Activated CD4-positive, alpha-beta T cell treated with anti-CD3 and anti-CD28 coated beads for 36 hours (primary cell): ENCODE measurements around the gene B3GNT4. TPM values are rescaled to one million over a fixed set of nuclear protein-coding genes. Genes with fewer than 3 reads are reported as not detected.

Experiments used
- ATAC-seq: fragments of 200-7000 bp; cut with Tn5 transposase; one replicate; pipeline ENCODE4 v1.10.0; 2021; ENCODE audit warnings: mild to moderate bottlenecking, moderate library complexity
- CTCF ChIA-PET: fragments of 350-600 bp; sonication (Branson Sonifier 250); formaldehyde crosslinking; loops from one replicate; lab custom pipeline; 2021; ENCODE audit warnings: antibody characterized with exemption; lab: Charles Lee
- POLR2A ChIA-PET: fragments of 350-600 bp; sonication (Branson Sonifier 250); formaldehyde crosslinking; loops from one replicate; lab custom pipeline; 2021; ENCODE audit warnings: antibody characterized with exemption, inconsistent platforms; lab: Charles Lee
- DNase-seq: peaks from one replicate; pipeline ENCODE4 v3.0.0-alpha.2; 2020
- H3K27ac Mint-ChIP-seq: one replicate; pipeline ENCODE4 v1.8.0; 2021; ENCODE audit warnings: mixed read lengths
- H3K27me3 Mint-ChIP-seq: one replicate; pipeline ENCODE4 v1.8.0; 2021; ENCODE audit warnings: mixed read lengths
- H3K36me3 Mint-ChIP-seq: one replicate; pipeline ENCODE4 v1.8.0; 2021; ENCODE audit warnings: low read depth, mixed read lengths
- H3K4me1 Mint-ChIP-seq: one replicate; pipeline ENCODE4 v1.8.0; 2021; ENCODE audit warnings: mixed read lengths
- H3K4me3 Mint-ChIP-seq: one replicate; pipeline ENCODE4 v1.8.0; 2021; ENCODE audit warnings: mild to moderate bottlenecking, moderate library complexity, mixed read lengths
- H3K9me3 Mint-ChIP-seq: one replicate; pipeline ENCODE4 v1.8.0; 2021; ENCODE audit warnings: low read depth, mixed read lengths
- intact Hi-C, 2 experiments: fragments of 100-400 bp; cut with DNase I in 1 of 2; cut with micrococcal nuclease in 1 of 2; formaldehyde crosslinking; loops; one replicate each; pipeline versions ENCODE4 v1.14.2 to v1.15.1; 2022 to 2024; cut with DNase I, micrococcal nuclease
- total RNA-seq, 2 experiments: library from RNA; stranded (reverse); gene quantifications; one replicate each; pipeline ENCODE4 v1.2.3, GENCODE V29; 2021

The B3GNT4 gene
- total RNA-seq, 2 experiments from 2014 or later = 2.0 to 2.6 TPM

- H3K4me1 Mint-ChIP-seq = no peaks in the 10 kb centered on the region
- peaks cover under 1% of the 10 kb centered on the region for H3K9me3 Mint-ChIP-seq
- no peaks in the 10 kb centered on the region for H3K36me3 Mint-ChIP-seq
- ChIA-PET CTCF (interaction anchor here (0.6 to 2.5 kb wide), 8 partner anchors 8 to 272 kb away, joined by 3 to 11 read pairs (median 3); partner anchors contain the start of genes CFAP251 and LRRC43), POLR2A (no interaction called here)
- no peak overlapping the region for H3K4me3 Mint-ChIP-seq
- peaks cover 2% of the 10 kb centered on the region for H3K27me3 Mint-ChIP-seq
- H3K27ac Mint-ChIP-seq = no peak overlapping the region
- intact Hi-C loops = loop anchor here (2.0 to 10.0 kb wide), 4 partner anchors 33 to 275 kb away; partner anchors contain the start of gene CFAP251 (in 2 of the 2)
- ATAC-seq (no peak), DNase-seq (no peak)
Observed at GRCh38 chr12:122189626-122190475, 13.7 kb upstream of the B3GNT4 start.

GRCh38 chr12:122190842-122191668 is 12.5 kb upstream of the B3GNT4 start:
- ATAC-seq = peak; percentile 93
- Mint-ChIP-seq H3K4me3 (no peak overlapping the region), H3K36me3 (no peaks in the 10 kb centered on the region), H3K27me3 (peaks cover 2% of the 10 kb centered on the region), H3K9me3 (peaks cover 3% of the 10 kb centered on the region), H3K27ac (no peak overlapping the region), H3K4me1 (no peaks in the 10 kb centered on the region)
- DNase-seq = peak; percentile 86
- POLR2A ChIA-PET = interaction anchor here (0.5 kb wide), 1 partner anchor 59 kb away, joined by 4 read pairs; no protein-coding TSS in a partner anchor
- intact Hi-C loops = loop anchor here (1.0 to 10.0 kb wide), 7 partner anchors 31 to 276 kb away; partner anchors contain the start of gene CFAP251 (in 2 of the 2)
- CTCF ChIA-PET = interaction anchor here (0.5 to 2.5 kb wide), 15 partner anchors 9 to 273 kb away, joined by 3 to 11 read pairs (median 3); partner anchors contain the start of genes CFAP251 and LRRC43

GRCh38 chr12:122192441-122192840 is 11.1 kb upstream of the B3GNT4 start:
- intact Hi-C loops = loop anchor here (5.0 to 10.0 kb wide), 3 partner anchors 35 to 278 kb away; partner anchors contain the start of gene CFAP251 (in 2 of the 2)
- no peak for DNase-seq
- ChIA-PET POLR2A (interaction anchor here (0.7 kb wide), 1 partner anchor 1628 kb away, joined by 3 read pairs; no protein-coding TSS in a partner anchor), CTCF (interaction anchor here (0.8 to 2.5 kb wide), 6 partner anchors 12 to 150 kb away, joined by 3 to 11 read pairs (median 4); no protein-coding TSS in a partner anchor)
- Mint-ChIP-seq H3K27me3 (peaks cover 7% of the 10 kb centered on the region), H3K4me3 (no peak overlapping the region), H3K36me3 (no peaks in the 10 kb centered on the region), H3K9me3 (peaks cover 3% of the 10 kb centered on the region), H3K27ac (no peak overlapping the region), H3K4me1 (peaks cover 2% of the 10 kb centered on the region)
- no peak for ATAC-seq

GRCh38 chr12:122194804-122195203 is 8.7 kb upstream of the B3GNT4 start:
- Mint-ChIP-seq H3K4me1 (peaks cover 8% of the 10 kb centered on the region), H3K27ac (no peak overlapping the region), H3K9me3 (peaks cover 3% of the 10 kb centered on the region), H3K36me3 (no peaks in the 10 kb centered on the region), H3K27me3 (peaks cover 12% of the 10 kb centered on the region), H3K4me3 (no peak overlapping the region)
- ChIA-PET POLR2A (no interaction called here), CTCF (interaction anchor here (0.5 to 1.2 kb wide), 3 partner anchors 70 to 340 kb away, joined by 3 read pairs; no protein-coding TSS in a partner anchor)
- intact Hi-C loops = loop anchor here (5.0 to 10.0 kb wide), 3 partner anchors 38 to 280 kb away; partner anchors contain the start of gene CFAP251 (in 2 of the 2)
- ATAC-seq (no peak), DNase-seq (no peak)

GRCh38 chr12:122195405-122195804 is 8.1 kb upstream of the B3GNT4 start:
- ChIA-PET CTCF (interaction anchor here (0.6 to 1.2 kb wide), 4 partner anchors 22 to 339 kb away, joined by 3 read pairs; no protein-coding TSS in a partner anchor), POLR2A (interaction anchor here (0.6 kb wide), 1 partner anchor 90 kb away, joined by 4 read pairs; no protein-coding TSS in a partner anchor)
- Mint-ChIP-seq H3K36me3 (no peaks in the 10 kb centered on the region), H3K4me1 (peaks cover 8% of the 10 kb centered on the region), H3K9me3 (peaks cover 3% of the 10 kb centered on the region), H3K27ac (no peak overlapping the region), H3K4me3 (no peak overlapping the region), H3K27me3 (peaks cover 12% of the 10 kb centered on the region)
- DNase-seq = no peak
- no peak for ATAC-seq
- intact Hi-C loops = loop anchor here in 1 of 2 experiments (10.0 kb wide), 1 partner anchor 281 kb away; the partner anchor contains the start of gene CFAP251

- ChIA-PET POLR2A (no interaction called here), CTCF (no interaction called here)
- intact Hi-C loops = loop anchor here in 1 of 2 experiments (10.0 kb wide), 1 partner anchor 283 kb away; the partner anchor contains the start of gene CFAP251
- peak overlapping the region; percentile 5 for H3K4me3 Mint-ChIP-seq
- peaks cover 13% of the 10 kb centered on the region for H3K27me3 Mint-ChIP-seq
- peak overlapping the region; percentile 82 for H3K27ac Mint-ChIP-seq
- no peak for DNase-seq
- no peaks in the 10 kb centered on the region for H3K36me3 Mint-ChIP-seq
- ATAC-seq = peak; percentile 79
- H3K4me1 Mint-ChIP-seq = peaks cover 10% of the 10 kb centered on the region
- peaks cover 3% of the 10 kb centered on the region for H3K9me3 Mint-ChIP-seq
Observed at GRCh38 chr12:122197612-122197966, 5.9 kb upstream of the B3GNT4 start.

- ATAC-seq (no peak), DNase-seq (no peak)
- Mint-ChIP-seq H3K4me1 (peaks cover 18% of the 10 kb centered on the region), H3K27ac (no peak overlapping the region), H3K27me3 (peaks cover 20% of the 10 kb centered on the region), H3K9me3 (peaks cover 3% of the 10 kb centered on the region), H3K4me3 (no peak overlapping the region), H3K36me3 (no peaks in the 10 kb centered on the region)
- ChIA-PET POLR2A (no interaction called here), CTCF (no interaction called here)
- intact Hi-C loops = loop anchor here in 1 of 2 experiments (10.0 kb wide), 1 partner anchor 285 kb away; the partner anchor contains the start of gene CFAP251
Observed at GRCh38 chr12:122199484-122200355, 3.8 kb upstream of the B3GNT4 start.

- H3K9me3 Mint-ChIP-seq = no peaks in the 10 kb centered on the region
- ChIA-PET POLR2A (no interaction called here), CTCF (interaction anchor here (0.6 kb wide), 1 partner anchor 633 kb away, joined by 5 read pairs; no protein-coding TSS in a partner anchor)
- intact Hi-C loops = no loop called here
- H3K4me1 Mint-ChIP-seq = peaks cover 20% of the 10 kb centered on the region
- peaks cover 24% of the 10 kb centered on the region for H3K27me3 Mint-ChIP-seq
- H3K36me3 Mint-ChIP-seq = no peaks in the 10 kb centered on the region
- no peak overlapping the region for H3K27ac Mint-ChIP-seq
- no peak overlapping the region for H3K4me3 Mint-ChIP-seq
- ATAC-seq = no peak
- no peak for DNase-seq
Observed at GRCh38 chr12:122200541-122201175, 2.9 kb upstream of the B3GNT4 start.

GRCh38 chr12:122201381-122201780 is 2.1 kb upstream of the B3GNT4 start:
- peaks cover 20% of the 10 kb centered on the region for H3K4me1 Mint-ChIP-seq
- H3K4me3 Mint-ChIP-seq = no peak overlapping the region
- DNase-seq = no peak
- H3K27ac Mint-ChIP-seq = no peak overlapping the region
- POLR2A ChIA-PET = no interaction called here
- no peaks in the 10 kb centered on the region for H3K36me3 Mint-ChIP-seq
- intact Hi-C loops = no loop called here
- H3K27me3 Mint-ChIP-seq = peaks cover 24% of the 10 kb centered on the region
- no peaks in the 10 kb centered on the region for H3K9me3 Mint-ChIP-seq
- CTCF ChIA-PET = interaction anchor here (1.0 kb wide), 1 partner anchor 113 kb away, joined by 5 read pairs; no protein-coding TSS in a partner anchor
- no peak for ATAC-seq
